GM18951 (cell line): ENCODE results near the gene MECP2.

ENCODE experiments used
- POLR2A ChIP-seq: IDR thresholded peaks from 4 replicates; pipeline ENCODE4 v1.6.1; 2011; ENCODE audit warnings: mild to moderate bottlenecking; ENCODE audit not compliant: insufficient read length, insufficient read depth; ENCODE audit errors: extremely low read depth
- in situ Hi-C: fragments of 300-500 bp; cut with MboI; formaldehyde crosslinking; loops from one replicate; pipeline ENCODE4 v1.12.0; 2022; ENCODE audit warnings: low sequenced_read_pairs, mixed read lengths, inconsistent platforms; ENCODE audit not compliant: unreplicated experiment

MECP2 gene

GRCh38 chrX:154046031-154046781, 51.3 kb downstream of the MECP2 start:
- no peak for TF ChIP-seq POLR2A
- in situ Hi-C loops, result no loop called here

- in situ Hi-C loops, result no loop called here
- TF ChIP-seq POLR2A, result no peak
Measured at GRCh38 chrX:154044091-154044490, 53.4 kb downstream of the MECP2 start.

GRCh38 chrX:154043003-154043763, 54.3 kb downstream of the MECP2 start:
- in situ Hi-C loops, result no loop called here
- no peak for TF ChIP-seq POLR2A

- TF ChIP-seq POLR2A, result no peak
- in situ Hi-C loops, result no loop called here
Measured at GRCh38 chrX:154040863-154041262, 56.7 kb downstream of the MECP2 start.

- in situ Hi-C loops, result no loop called here
- no peak for TF ChIP-seq POLR2A
Measured at GRCh38 chrX:154040307-154040756, 57.2 kb downstream of the MECP2 start.

- in situ Hi-C loops, result no loop called here
- no peak for TF ChIP-seq POLR2A
Measured at GRCh38 chrX:154039577-154039976, 57.9 kb downstream of the MECP2 start.

GRCh38 chrX:154038656-154039055, 58.9 kb downstream of the MECP2 start:
- TF ChIP-seq POLR2A, result no peak
- in situ Hi-C loops, result no loop called here

GRCh38 chrX:154037754-154038153, 59.8 kb downstream of the MECP2 start:
- in situ Hi-C loops, result no loop called here
- no peak for TF ChIP-seq POLR2A

- no peak for TF ChIP-seq POLR2A
- in situ Hi-C loops, result no loop called here
Measured at GRCh38 chrX:154036513-154036912, 61.0 kb downstream of the MECP2 start.

- TF ChIP-seq POLR2A, result no peak
- in situ Hi-C loops, result no loop called here
Measured at GRCh38 chrX:154033848-154034247, 63.7 kb downstream of the MECP2 start.

- in situ Hi-C loops, result no loop called here
Measured at GRCh38 chrX:154032653-154033052, 64.9 kb downstream of the MECP2 start.

GRCh38 chrX:154032160-154032559, 65.4 kb downstream of the MECP2 start:
- no peak for TF ChIP-seq POLR2A
- in situ Hi-C loops, result no loop called here

More at GRCh38 chrX:154032653-154033052, 64.9 kb downstream of the MECP2 start:
- no peak for TF ChIP-seq POLR2A

- in situ Hi-C loops, result no loop called here
- TF ChIP-seq POLR2A, result no peak
Measured at GRCh38 chrX:154030715-154031305, 66.7 kb downstream of the MECP2 start.

- no peak for TF ChIP-seq POLR2A
- in situ Hi-C loops, result no loop called here
Measured at GRCh38 chrX:154030266-154030665, 67.3 kb downstream of the MECP2 start.

GRCh38 chrX:154029439-154029838, 68.1 kb downstream of the MECP2 start:
- in situ Hi-C loops, result no loop called here
- TF ChIP-seq POLR2A, result no peak
